H7 (cell line): ENCODE measurements around the gene ULK2. TPM values are rescaled to one million over a fixed set of nuclear protein-coding genes. Genes with fewer than 3 reads are reported as not detected.
"Not testable (repeated sequence)": the region's sequence is repeated elsewhere in the genome, so short reads cannot be mapped to it uniquely, and the experiment has no call there.

Experiments used
- DNase-seq: peaks from one replicate; pipeline ENCODE4 v3.0.0; 2012
- H3K27me3 ChIP-seq: 2 replicates; pipeline ENCODE4 v1.6.0; 2011; ENCODE audit warnings: mild to moderate bottlenecking, low read length; ENCODE audit not compliant: control insufficient read depth, insufficient read depth
- H3K36me3 ChIP-seq: replicated peaks from 2 replicates; pipeline ENCODE4 v1.5.1; 2011; ENCODE audit warnings: low read length; ENCODE audit not compliant: control insufficient read depth, insufficient read depth
- H3K4me3 ChIP-seq: 2 replicates; pipeline ENCODE4 v1.5.1; 2011; ENCODE audit warnings: low read depth, mild to moderate bottlenecking, control low read depth, low read length, moderate library complexity; ENCODE audit not compliant: insufficient read depth
- total RNA-seq: library from RNA; depleted of rRNA; stranded (reverse); fragments of >200 nt; shearing (Covaris generic); gene quantifications from 2 replicates; pipeline ENCODE4 v1.2.3, GENCODE V29; 2014

ULK2 gene
- total RNA-seq, 1 experiment from 2014 or later: 13.9 TPM

DNA sequence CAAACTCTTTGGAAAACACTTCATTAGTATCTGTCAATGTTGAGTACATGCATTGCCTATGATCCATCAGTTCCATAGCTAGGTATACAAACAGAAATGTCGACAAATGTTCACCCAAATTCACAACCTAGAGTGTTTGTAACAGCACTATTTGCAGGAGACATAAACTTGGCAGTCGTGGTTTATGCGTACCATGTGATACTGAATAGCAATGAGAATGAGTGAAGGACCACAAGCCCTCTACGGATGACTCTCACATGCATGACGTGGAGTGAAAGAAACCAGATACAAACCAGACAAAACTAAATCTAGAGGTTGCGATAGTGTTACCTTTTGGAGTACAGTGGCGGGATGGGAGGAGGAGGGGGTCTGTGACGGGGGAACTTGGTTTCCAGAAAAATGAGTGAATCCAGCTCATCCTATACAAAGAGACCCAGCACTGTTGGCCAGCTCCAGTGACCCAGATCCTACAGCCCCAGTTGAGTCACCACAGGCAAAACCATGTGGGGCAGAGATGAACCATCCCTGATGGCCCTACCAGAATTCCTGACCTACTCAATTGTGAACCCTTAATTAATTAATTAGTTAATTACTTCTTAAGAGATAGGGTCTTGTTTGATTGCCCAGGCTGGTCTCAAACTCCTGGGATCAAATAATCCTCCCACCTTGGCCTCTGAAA, 15.9 kb upstream of the ULK2 start:
- Histone ChIP-seq H3K36me3 (no peaks in the 10 kb centered on the region), H3K4me3 (no peak overlapping the region), H3K27me3 (no peaks in the 10 kb centered on the region)
- DNase-seq: no peak

GRCh38 chr17:19880393-19880792, 12.7 kb upstream of the ULK2 start:
- Histone ChIP-seq H3K4me3 (no peak overlapping the region), H3K36me3 (no peaks in the 10 kb centered on the region), H3K27me3 (no peaks in the 10 kb centered on the region)
- no peak for DNase-seq

- no peak for DNase-seq
- H3K27me3 ChIP-seq: no peaks in the 10 kb centered on the region
- no peak overlapping the region for H3K4me3 ChIP-seq
- H3K36me3 ChIP-seq: no peaks in the 10 kb centered on the region
These were observed 9.7 kb upstream of the ULK2 start for GRCh38 chr17:19877364-19877945.

DNA sequence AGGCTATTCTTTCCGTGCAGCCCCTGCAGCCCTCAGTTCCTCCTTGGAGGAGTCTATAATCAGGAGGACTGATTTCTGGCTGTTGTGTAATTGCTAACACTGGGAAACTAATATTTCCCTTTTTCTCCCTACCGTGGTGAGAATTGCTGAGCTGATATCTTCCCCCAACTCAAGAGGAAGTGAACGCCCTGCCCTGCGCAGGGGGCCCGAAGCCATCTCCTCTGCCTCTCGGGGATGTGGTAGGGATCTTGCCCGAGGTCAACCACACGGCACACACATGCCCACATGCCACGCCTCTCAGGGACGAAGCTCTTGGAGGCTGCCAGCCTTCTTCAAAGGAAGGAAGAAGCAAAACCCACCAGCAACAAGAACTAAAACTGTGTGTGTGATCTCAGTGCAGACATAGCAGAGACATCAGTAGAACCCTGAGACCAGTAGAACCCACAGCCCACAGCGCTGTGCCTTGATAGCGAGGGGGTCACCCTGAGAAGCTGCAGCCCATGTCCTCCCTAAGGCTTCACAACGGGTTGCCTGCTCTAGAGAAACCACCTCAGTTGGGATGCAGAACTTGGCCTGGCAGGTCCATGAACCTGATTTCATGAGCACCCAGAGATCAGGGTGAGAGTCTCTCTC, 8.9 kb upstream of the ULK2 start:
- Histone ChIP-seq H3K27me3 (no peaks in the 10 kb centered on the region), H3K4me3 (no peak overlapping the region), H3K36me3 (no peaks in the 10 kb centered on the region)
- DNase-seq: no peak

GRCh38 chr17:19874256-19874655, 6.5 kb upstream of the ULK2 start:
- H3K27me3 ChIP-seq: no peaks in the 10 kb centered on the region
- no peak for DNase-seq
- no peaks in the 10 kb centered on the region for H3K36me3 ChIP-seq
- no peak overlapping the region for H3K4me3 ChIP-seq

DNA sequence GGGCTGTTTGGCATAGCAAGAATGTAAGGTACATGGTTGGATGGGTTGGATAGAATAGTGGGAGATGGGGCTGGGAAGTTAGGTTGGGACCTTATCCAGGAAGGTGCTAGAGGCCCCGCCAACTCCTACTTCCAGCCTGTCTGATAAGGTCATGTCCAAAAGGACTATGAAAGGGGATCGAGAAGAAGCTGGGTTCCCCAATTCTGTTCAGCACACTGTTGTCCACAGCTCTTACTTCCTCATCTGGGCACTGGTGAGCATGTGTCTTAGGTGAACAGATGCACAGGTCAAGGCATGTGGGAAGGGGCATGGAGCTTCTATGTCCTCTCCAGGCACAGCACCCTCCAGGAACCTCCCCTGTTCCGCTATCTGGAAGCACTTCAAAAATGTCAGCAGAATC, 5.6 kb upstream of the ULK2 start:
- Histone ChIP-seq H3K36me3 (no peaks in the 10 kb centered on the region), H3K4me3 (no peak overlapping the region), H3K27me3 (peaks cover 5% of the 10 kb centered on the region)
- no peak for DNase-seq

DNA sequence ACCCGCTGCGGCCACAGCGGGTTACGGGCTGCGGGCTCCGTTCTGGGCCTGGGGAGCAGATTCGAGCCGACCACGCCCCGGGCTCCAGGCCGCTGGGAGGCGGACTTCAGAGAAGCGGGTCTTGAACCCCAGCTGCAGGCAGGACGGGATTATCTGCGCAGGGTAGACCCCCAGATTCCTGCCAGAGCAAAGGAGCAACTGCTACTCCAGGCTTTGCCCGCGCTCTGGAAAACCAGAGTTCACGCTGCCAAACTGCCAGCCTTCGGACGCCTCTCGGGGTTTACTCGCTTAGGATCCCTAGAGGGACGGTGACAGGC, 301 bp upstream of the ULK2 start:
- peak overlapping the region; percentile 71 for H3K4me3 ChIP-seq
- peaks cover 15% of the 10 kb centered on the region for H3K27me3 ChIP-seq
- no peak for DNase-seq
- no peaks in the 10 kb centered on the region for H3K36me3 ChIP-seq

DNA sequence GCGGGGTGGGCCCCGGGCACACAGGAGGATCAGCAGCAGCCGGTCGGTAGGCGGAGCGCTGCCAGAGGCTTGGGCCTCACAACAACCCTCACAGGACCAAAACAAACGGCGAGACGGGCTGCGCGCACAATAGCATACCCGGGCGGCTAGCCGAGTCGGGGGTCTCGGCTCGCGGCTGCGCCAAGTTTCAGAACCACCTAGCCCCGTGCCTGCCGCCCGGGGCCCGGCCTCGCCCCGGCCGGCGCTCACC, 732 bp downstream of the ULK2 start:
- Histone ChIP-seq H3K36me3 (no peaks in the 10 kb centered on the region), H3K4me3 (peak overlapping the region; percentile 71), H3K27me3 (peaks cover 15% of the 10 kb centered on the region)
- peak; percentile 90 for DNase-seq

DNA sequence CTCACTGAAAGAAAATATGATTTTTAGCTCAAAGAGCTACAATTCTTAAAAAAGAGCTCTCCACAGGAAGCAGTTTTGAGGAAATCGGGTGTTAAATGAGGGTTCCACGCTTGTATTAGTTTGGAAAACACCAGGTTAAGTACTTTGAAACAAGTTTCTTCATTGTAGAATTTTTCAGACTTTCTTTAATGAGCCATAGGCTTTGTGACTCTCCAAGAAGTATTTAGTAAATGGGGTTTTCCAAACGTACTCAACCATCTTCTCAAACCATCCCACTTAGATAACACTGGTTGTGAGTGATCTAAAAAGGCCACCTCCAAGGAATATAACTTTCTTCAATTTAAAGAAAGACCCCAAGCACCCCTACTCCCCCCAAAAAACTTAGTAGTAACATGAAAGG, 2.7 kb downstream of the ULK2 start:
- Histone ChIP-seq H3K4me3 (no peak overlapping the region), H3K36me3 (no peaks in the 10 kb centered on the region), H3K27me3 (peaks cover 15% of the 10 kb centered on the region)
- DNase-seq: no peak

GRCh38 chr17:19860647-19861177, 7.0 kb downstream of the ULK2 start:
- not testable (repeated sequence) for H3K27me3 ChIP-seq, H3K4me3 ChIP-seq, DNase-seq, H3K36me3 ChIP-seq

DNA sequence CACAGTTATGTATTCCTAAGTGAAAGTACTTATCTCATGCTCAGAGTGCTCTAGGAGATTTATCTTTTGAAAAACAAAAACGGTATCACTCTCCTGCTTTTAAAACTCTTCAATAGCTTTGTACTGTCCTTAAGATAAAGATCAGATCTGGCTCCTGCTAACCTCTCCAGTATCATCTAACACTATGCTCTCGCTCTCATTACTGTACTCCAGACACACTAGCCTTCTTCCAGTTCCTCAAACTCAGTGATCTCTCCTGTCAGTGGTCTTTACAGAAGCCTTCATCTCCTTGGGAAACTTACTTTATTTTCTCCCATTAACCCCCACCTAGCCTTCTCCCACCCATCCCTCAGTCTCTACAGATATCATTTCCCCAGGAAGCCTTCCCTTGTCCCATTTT, 10.1 kb downstream of the ULK2 start:
- H3K36me3 ChIP-seq: no peaks in the 10 kb centered on the region
- DNase-seq: no peak

GRCh38 chr17:19833914-19834313, 33.8 kb downstream of the ULK2 start:
- H3K27me3 ChIP-seq: no peaks in the 10 kb centered on the region
- no peak for DNase-seq
- H3K36me3 ChIP-seq: no peaks in the 10 kb centered on the region
- no peak overlapping the region for H3K4me3 ChIP-seq

More for the DNA sequence above, 10.1 kb downstream of the ULK2 start:
- no peaks in the 10 kb centered on the region for H3K27me3 ChIP-seq
- H3K4me3 ChIP-seq: no peak overlapping the region

DNA sequence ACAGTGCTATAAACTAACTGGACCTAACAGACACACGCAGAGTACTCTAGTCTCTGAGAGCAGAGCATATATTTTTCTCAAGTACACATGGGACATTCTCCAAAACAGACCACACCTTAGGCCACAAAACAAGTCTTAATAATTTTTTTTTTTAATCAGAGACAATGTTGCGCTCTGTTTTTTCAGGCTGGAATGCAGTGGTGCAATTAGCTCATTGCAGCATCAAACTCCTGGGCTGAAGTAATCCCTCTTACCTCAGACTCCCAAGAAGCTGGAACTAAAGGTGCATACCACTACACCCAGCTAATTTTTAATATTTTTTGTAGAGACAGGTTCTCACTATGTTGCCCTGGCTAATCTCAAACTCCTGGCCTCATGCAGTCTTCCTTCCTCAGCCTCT, 37.7 kb downstream of the ULK2 start:
- Histone ChIP-seq H3K4me3 (no peak overlapping the region), H3K36me3 (no peaks in the 10 kb centered on the region), H3K27me3 (no peaks in the 10 kb centered on the region)
- DNase-seq: no peak

GRCh38 chr17:19812407-19812806, 55.3 kb downstream of the ULK2 start:
- DNase-seq: no peak
- H3K4me3 ChIP-seq: no peak overlapping the region
- H3K27me3 ChIP-seq: no peaks in the 10 kb centered on the region
- no peaks in the 10 kb centered on the region for H3K36me3 ChIP-seq

GRCh38 chr17:19805006-19805405, 62.7 kb downstream of the ULK2 start:
- no peaks in the 10 kb centered on the region for H3K27me3 ChIP-seq

More at GRCh38 chr17:19805006-19805405, 62.7 kb downstream of the ULK2 start:
- DNase-seq: no peak
- no peaks in the 10 kb centered on the region for H3K36me3 ChIP-seq
- H3K4me3 ChIP-seq: no peak overlapping the region
